Suppressor macrophage treated with lipopolysaccharide for 4 hours (primary cell): ENCODE data around the gene KIF25.
"Not testable (repeated sequence)": the region's sequence is repeated elsewhere in the genome, so short reads cannot be mapped to it uniquely, and the experiment has no call there.

Experiments used
- DNase-seq: peaks from one replicate; pipeline ENCODE4 v3.0.0-alpha.2; 2020

KIF25 gene

GRCh38 chr6:167976116-167976657, 21.3 kb upstream of the KIF25 start:
- DNase-seq, result not testable (repeated sequence)

GRCh38 chr6:167976708-167977107, 20.8 kb upstream of the KIF25 start:
- no peak for DNase-seq

- no peak for DNase-seq
Observed at GRCh38 chr6:167977717-167978467, 19.6 kb upstream of the KIF25 start.

GRCh38 chr6:167978607-167979006, 18.9 kb upstream of the KIF25 start:
- no peak for DNase-seq

- DNase-seq, result no peak
Observed at GRCh38 chr6:167979436-167980139, 17.9 kb upstream of the KIF25 start.

GRCh38 chr6:167980911-167981580, 16.4 kb upstream of the KIF25 start:
- DNase-seq, result no peak

GRCh38 chr6:167981916-167982462, 15.5 kb upstream of the KIF25 start:
- no peak for DNase-seq

GRCh38 chr6:167984144-167984719, 13.2 kb upstream of the KIF25 start:
- DNase-seq, result no peak

- no peak for DNase-seq
Observed at GRCh38 chr6:167984876-167985604, 12.4 kb upstream of the KIF25 start.

GRCh38 chr6:167985911-167986595, 11.4 kb upstream of the KIF25 start:
- DNase-seq, result no peak

GRCh38 chr6:167987396-167988153, 9.9 kb upstream of the KIF25 start:
- DNase-seq, result no peak

- no peak for DNase-seq
Observed at GRCh38 chr6:167988154-167988495, 9.3 kb upstream of the KIF25 start.

- DNase-seq, result no peak
Observed at GRCh38 chr6:167988945-167989841, 8.3 kb upstream of the KIF25 start.

GRCh38 chr6:167990016-167990945, 7.2 kb upstream of the KIF25 start:
- DNase-seq, result no peak

- no peak for DNase-seq
Observed at GRCh38 chr6:167993169-167993568, 4.3 kb upstream of the KIF25 start.

GRCh38 chr6:167993831-167994230, 3.6 kb upstream of the KIF25 start:
- DNase-seq, result no peak

- no peak for DNase-seq
Observed at GRCh38 chr6:167995302-167995701, 2.2 kb upstream of the KIF25 start.

- DNase-seq, result no peak
Observed at GRCh38 chr6:167995731-167996151, 1.7 kb upstream of the KIF25 start.
